HG02943 (cell line): Measurements from ENCODE around the gene IRGC.

ENCODE experiments used
- ATAC-seq: cut with Tn5 transposase; IDR thresholded peaks from one replicate; pipeline ENCODE4 v1.9.1; 2021; ENCODE audit warnings: mild to moderate bottlenecking, low read depth, moderate library complexity; ENCODE audit not compliant: unreplicated experiment

Gene IRGC

GRCh38 chr19:43721469-43722048 is 5.7 kb downstream of the IRGC start:
- ATAC-seq, result no peak

DNA sequence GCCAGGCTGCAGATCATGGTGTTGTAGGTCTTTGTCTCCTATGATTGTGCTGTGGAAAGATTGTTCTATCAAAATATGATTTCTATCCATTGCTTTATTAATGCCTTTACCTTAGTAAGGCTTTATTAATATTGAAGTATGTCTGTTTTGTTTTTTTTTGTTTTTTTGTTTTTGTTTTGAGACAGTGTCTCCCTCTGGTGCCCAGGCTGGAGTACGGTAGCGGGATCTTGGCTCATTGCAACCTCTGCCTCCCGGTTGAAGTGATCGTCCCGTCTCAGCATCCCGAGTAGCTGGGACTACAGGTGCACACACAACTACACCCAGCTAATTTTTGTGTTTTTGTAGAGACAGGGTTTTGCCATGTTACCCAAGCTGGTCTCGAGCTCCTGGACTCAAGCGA is 7.7 kb downstream of the IRGC start:
- ATAC-seq, result no peak

DNA sequence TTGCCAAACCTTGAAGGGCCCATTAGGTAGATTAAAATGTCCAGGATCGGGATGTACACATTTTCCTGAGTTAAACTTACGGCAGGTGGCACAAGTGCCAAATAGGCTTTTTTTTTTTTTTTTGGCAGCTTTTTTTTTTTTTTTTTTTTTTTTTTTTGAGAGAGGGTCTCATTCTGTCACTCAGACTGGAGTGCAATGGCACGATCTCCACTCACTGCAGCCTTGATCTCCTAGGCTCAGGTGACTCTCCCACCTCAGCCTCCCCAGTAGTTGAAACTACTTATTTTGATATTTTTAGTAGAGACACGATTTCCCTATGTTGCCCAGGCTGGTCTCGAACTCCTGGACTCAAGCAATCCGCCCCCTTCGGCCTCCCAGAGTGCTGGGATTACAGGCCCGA is 9.0 kb downstream of the IRGC start:
- ATAC-seq, result no peak

GRCh38 chr19:43725468-43725867 is 9.6 kb downstream of the IRGC start:
- no peak for ATAC-seq

GRCh38 chr19:43726736-43727592 is 11.1 kb downstream of the IRGC start:
- ATAC-seq, result no peak

- no peak for ATAC-seq
Measured at GRCh38 chr19:43727593-43727853, 11.6 kb downstream of the IRGC start.

DNA sequence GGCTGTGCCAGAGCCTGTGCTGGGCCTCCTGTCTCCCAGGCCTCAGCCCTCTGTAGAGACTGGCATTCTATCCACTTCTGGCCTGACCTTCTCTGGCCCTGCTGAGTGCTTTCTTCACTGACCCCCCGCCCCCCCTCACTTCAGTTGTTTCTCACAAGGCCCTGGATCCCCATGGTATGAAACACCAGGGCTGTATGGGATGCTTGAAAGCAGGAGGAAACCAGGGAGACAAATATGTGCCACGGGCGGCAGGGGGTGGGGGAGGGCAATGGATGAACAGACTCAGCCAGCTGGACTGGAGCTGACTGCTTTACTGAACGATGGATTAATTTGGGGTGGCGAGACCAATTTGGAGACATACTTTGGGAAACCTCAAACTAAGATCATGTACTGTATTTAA is 14.0 kb downstream of the IRGC start:
- no peak for ATAC-seq

DNA sequence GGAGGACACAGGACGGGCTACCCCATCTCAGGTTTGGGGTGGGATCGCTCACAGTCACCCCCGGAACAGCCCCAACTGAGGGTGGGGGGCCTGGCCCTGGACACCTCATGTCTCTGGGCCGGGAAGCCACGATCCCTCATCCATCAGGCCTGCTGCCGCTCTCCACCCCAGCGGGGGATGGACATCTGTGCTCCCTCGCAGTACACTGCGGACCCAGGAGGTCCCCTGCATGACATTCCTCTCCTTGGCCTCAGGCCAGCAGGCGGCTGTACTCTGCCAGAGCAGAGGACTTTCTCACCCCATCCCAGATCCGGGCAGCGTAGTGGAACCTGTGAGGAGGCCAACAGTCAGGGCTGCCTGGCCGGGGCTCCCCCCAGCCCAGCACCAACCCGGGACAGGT is 15.5 kb downstream of the IRGC start:
- no peak for ATAC-seq

DNA sequence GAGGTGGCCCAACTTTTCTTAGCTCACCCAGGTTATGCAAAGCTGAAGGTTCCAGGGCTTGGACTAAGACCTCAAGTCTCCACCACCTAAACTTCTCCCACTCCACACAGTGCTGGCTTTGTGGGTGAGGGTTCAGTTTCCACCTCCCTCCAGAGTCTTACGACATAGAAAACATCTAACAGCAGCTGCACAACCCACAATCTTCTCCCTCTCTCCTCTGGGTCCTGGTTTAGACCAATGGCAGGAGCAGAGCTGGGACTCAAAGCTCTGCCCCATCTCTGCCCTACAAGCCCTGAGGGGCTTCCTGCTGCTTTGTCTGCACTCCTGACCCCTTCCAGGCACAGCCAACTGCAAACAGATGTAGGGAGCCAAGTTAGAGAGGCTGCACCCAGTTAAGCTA is 16.0 kb downstream of the IRGC start:
- no peak for ATAC-seq

GRCh38 chr19:43735013-43735412 is 19.1 kb downstream of the IRGC start:
- ATAC-seq, result no peak

DNA sequence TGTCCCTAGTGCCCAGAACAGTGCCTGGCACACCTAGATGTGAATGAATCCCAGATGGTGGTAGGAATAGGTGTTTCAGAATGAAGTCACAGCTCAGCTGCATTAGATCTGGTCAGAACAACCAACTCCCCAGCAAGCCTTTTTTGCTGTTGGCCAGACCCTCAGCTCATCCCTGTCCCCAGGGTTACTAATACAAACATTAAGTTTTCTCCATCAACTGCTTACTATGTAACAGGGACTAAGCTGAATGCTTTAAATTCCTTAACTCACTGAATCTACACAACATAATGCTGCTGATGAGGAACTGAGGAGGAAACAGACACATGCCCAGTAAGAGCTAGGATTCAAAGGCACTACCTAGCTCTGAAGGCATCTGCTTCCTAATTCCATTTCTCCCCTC is 20.1 kb downstream of the IRGC start:
- no peak for ATAC-seq

- ATAC-seq, result no peak
Measured at GRCh38 chr19:43738780-43739211, 22.9 kb downstream of the IRGC start.

DNA sequence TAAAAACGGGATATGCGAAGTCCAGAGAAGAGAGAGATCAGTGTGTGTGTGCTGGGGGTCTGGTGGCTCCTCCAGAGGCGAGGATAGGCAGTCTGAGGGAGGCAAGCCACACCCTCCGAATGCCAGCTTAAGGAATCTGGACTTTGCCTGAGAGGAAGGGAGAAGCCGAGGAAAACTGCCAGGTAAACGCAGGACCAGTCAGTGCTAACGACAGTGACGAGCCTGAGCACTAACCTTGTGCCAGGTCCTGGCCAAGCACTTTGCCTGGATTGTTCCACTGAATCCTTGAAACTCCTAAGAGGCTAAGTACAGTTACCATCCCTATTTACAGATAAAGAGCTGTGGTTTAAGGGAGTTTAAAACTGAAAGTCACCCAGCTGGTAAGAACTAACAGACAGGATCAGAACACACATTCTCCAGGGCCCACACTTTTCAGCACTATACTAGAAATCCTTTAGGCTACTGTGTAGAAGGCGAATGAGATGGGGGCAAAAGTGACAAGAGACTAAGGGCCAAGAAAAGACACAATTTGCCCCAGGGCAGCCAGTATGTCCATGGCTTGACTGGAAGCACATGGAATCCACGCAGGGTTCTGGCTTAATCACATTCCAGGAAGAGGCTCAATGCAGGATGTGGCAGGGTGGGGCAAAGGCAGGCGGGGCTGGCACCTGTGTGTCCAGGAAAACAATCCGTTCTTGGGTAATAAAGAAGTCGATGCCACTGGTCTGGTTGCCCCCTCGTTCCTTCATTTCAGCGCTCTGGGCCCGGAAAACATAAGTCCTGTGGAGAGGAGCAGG is 23.8 kb downstream of the IRGC start:
- ATAC-seq, result no peak

- ATAC-seq, result no peak
Measured at GRCh38 chr19:43741075-43741825, 25.4 kb downstream of the IRGC start.

DNA sequence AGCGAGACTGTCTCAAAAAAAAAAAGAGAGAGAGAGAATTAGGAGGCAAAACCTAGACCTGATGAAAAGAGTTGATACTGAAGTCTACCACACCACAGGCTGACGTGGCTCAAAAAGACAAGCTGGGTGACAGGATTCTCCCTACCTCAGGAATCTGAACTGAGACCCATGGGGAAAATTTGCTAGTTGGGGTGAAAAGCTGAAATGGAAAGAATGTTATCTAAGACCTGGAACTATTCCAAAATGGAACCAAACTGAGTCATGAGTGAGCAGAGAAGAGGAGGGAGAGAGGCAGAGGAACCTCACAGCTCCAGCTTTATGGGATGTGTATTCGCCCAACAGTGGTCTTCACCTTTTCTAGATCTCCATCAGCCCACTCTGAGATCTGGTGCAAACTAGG is 27.2 kb downstream of the IRGC start:
- no peak for ATAC-seq

GRCh38 chr19:43747557-43748204 is 31.8 kb downstream of the IRGC start:
- ATAC-seq, result no peak

DNA sequence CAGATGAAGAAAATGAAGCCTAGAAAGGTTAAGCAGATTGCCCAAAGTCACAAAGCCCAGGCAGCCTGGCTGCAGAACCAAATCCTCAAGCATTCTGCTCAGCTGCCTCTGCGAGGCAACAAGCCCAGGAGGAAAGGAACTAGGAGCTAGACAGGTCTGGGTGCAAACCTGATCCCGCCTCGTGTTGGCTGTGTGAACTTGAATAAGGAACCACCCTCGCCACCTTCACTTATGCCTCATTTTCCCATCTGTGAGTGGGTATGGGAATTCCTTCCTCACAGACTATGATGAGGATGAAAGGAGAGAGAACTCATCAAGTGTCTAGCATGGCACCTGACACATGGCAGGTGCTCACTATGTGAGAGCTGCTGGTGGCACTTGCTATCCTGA is 32.3 kb downstream of the IRGC start:
- no peak for ATAC-seq

DNA sequence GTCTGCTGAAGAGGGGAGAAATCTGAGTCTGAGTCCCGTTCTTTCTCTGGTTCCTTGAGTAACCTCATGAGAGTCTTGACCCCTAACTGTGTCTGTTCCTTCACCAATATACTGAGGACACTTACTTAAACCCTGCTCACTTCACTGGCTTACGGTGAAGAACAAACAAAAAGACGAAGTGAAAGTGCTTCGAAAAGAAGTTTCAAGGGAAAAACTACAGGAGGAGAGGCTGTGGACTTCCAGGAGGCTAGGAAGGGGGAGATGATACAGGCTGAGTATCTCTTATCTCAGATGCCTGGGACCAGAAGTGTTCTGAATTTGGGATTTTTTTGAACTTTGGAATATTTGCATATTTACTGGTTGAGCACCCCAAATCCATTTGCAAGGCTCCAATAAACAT is 32.8 kb downstream of the IRGC start:
- no peak for ATAC-seq

- ATAC-seq, result no peak
Measured at GRCh38 chr19:43749152-43749551, 33.3 kb downstream of the IRGC start.

GRCh38 chr19:43749898-43750297 is 34.0 kb downstream of the IRGC start:
- ATAC-seq, result no peak
